Caco-2 (cell line): ENCODE results near the gene R3HDM2. TPM values are rescaled to one million over a fixed set of nuclear protein-coding genes. Genes with fewer than 3 reads are reported as not detected.
"Not testable (repeated sequence)": the region's sequence is repeated elsewhere in the genome, so short reads cannot be mapped to it uniquely, and the experiment has no call there.

Experiments used
- BruUV-seq: library from RNA; stranded (reverse); fragments of 400-500 nt; replicated peaks from 2 replicates; lab custom pipeline; 2021; lab: Mats Ljungman, UMichigan
- CTCF ChIA-PET: fragments of 300-600 bp; sonication (Branson Sonifier 250); formaldehyde crosslinking; loops from one replicate; lab custom pipeline; 2022; ENCODE audit warnings: antibody characterized with exemption; lab: Charles Lee
- POLR2A ChIA-PET: fragments of 300-600 bp; sonication (Branson Sonifier 250); formaldehyde crosslinking; loops from one replicate; lab custom pipeline; 2022; ENCODE audit warnings: antibody characterized with exemption; lab: Charles Lee
- DNase-seq, 2 experiments: peaks; one replicate each; pipeline versions ENCODE4 v3.0.0 to v3.0.0-alpha.2; 2020 to 2022
- H3K27me3 ChIP-seq: replicated peaks from 2 replicates; pipeline ENCODE4 v1.6.0; 2011; ENCODE audit warnings: low read length; ENCODE audit not compliant: control insufficient read depth, insufficient read depth
- H3K36me3 ChIP-seq: 2 replicates; pipeline ENCODE4 v1.5.1; 2011; ENCODE audit warnings: low read length; ENCODE audit not compliant: control insufficient read depth, insufficient read depth
- H3K4me1 ChIP-seq: fragments of 250-450 bp; sonication (Bioruptor Pico); 2 replicates; pipeline ENCODE4 v1.5.1; 2020; ENCODE audit warnings: mild to moderate bottlenecking
- H3K4me3 ChIP-seq: 2 replicates; pipeline ENCODE4 v1.5.1; 2011; ENCODE audit warnings: low read depth, mild to moderate bottlenecking, control low read depth, low read length
- H3K9me3 ChIP-seq: fragments of 250-450 bp; sonication (Bioruptor Pico); 2 replicates; pipeline ENCODE4 v1.5.1; 2020; ENCODE audit warnings: mild to moderate bottlenecking, moderate library complexity
- H3K27ac Mint-ChIP-seq: one replicate; pipeline ENCODE4 v1.8.0; 2022; ENCODE audit warnings: mixed read lengths; ENCODE audit not compliant: unreplicated experiment
- H3K27me3 Mint-ChIP-seq: one replicate; pipeline ENCODE4 v1.8.0; 2022; ENCODE audit warnings: mixed read lengths; ENCODE audit not compliant: insufficient read depth, unreplicated experiment
- H3K36me3 Mint-ChIP-seq: one replicate; pipeline ENCODE4 v1.8.0; 2022; ENCODE audit warnings: mild to moderate bottlenecking, mixed read lengths; ENCODE audit not compliant: insufficient read depth, unreplicated experiment
- H3K4me1 Mint-ChIP-seq: one replicate; pipeline ENCODE4 v1.8.0; 2022; ENCODE audit warnings: low read depth, mixed read lengths; ENCODE audit not compliant: unreplicated experiment
- H3K4me3 Mint-ChIP-seq: one replicate; pipeline ENCODE4 v1.8.0; 2022; ENCODE audit warnings: mild to moderate bottlenecking, moderate library complexity, mixed read lengths; ENCODE audit not compliant: unreplicated experiment
- H3K9me3 Mint-ChIP-seq: one replicate; pipeline ENCODE4 v1.8.0; 2022; ENCODE audit warnings: mixed read lengths; ENCODE audit not compliant: unreplicated experiment
- intact Hi-C: fragments of 100-400 bp; cut with micrococcal nuclease; formaldehyde crosslinking; loops from one replicate; pipeline ENCODE4 v1.10.0; 2022; ENCODE audit not compliant: unreplicated experiment
- total RNA-seq: library from RNA; stranded (reverse); gene quantifications from 2 replicates; pipeline ENCODE4 v1.2.3, GENCODE V29; 2022
- TF ChIP-seq, protein P1 (sequence below), 2 experiments: fragments of 200-600 bp in 1 of 2; IDR thresholded peaks; 1 replicate in 1 of 2; 2 replicates in 1 of 2; pipeline versions ENCODE4 v1.5.1 to v1.8.0; 2011 to 2022; ENCODE audit warnings: antibody characterized with exemption in 1 of 2, control low read depth in 1 of 2, inconsistent platforms in 1 of 2, low read depth in 1 of 2, low read length in 1 of 2, mild to moderate bottlenecking in 1 of 2, moderate library complexity in 1 of 2; ENCODE audit not compliant: insufficient read depth in 1 of 2, severe bottlenecking in 1 of 2, unreplicated experiment in 1 of 2

Gene R3HDM2
- total RNA-seq, 1 experiment from 2014 or later, result 33.7 TPM

DNA sequence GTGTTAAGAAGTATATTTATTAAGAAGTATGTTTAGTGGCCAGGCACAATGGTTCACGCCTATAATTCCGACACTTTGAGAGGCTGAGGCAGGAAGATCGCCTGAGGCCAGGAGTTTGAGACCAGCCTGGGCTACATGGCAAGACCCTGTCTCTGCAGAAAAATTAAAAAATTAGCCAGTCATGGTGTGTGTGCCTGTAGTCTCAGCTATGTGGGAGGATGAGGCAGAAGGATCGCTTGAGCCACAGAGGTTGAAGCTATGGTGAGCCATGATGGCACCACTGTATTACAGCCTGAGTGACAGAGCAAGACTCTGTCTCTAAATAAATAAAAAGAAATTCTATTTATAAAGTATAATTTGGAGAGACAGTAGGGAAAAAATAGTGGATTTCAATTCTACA, 20.3 kb downstream of the R3HDM2 start:
- POLR2A ChIA-PET, result no interaction called here
- CTCF ChIA-PET, result interaction anchor here (1.1 kb wide), 1 partner anchor 378 kb away, joined by 3 read pairs; no protein-coding TSS in a partner anchor

DNA sequence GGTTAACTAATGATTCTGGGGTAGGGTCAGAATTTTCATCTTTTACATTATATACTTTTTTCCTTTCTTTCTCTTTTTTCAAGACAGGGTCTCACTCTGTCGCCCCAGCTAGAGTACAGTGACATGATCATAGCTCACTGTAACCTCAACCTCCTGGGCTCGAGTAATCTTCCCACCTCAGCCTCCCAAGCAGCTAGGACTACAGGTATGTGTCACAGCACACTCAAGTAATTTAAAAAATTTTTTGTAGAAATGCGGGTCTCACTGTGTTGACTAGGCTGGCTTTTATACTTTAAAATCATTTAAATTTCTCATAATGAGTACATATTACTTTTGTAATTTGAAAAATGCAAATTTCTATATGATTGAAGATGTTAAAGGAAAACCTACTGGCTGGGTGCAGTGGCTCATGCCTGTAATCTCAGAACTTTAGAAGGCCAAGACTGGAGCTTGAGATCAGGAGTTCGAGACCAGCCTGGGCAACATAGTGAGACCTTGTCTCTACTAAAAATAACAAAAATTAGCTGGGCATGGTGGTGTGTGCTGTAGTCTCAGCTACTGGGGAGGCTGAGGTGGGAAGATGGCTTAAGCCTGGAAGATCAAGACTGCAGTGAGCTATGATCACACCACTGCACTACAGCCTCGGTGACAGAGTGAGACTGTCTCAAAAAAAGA, 25.7 kb downstream of the R3HDM2 start:
- Mint-ChIP-seq H3K27me3 (no peaks in the 10 kb centered on the region), H3K27ac (no peak overlapping the region)

More for the DNA sequence above, 20.3 kb downstream of the R3HDM2 start:
- no peaks in the 10 kb centered on the region for H3K9me3 Mint-ChIP-seq
- H3K36me3 Mint-ChIP-seq, result no peaks in the 10 kb centered on the region
- no peak for DNase-seq
- no TSS peak for BruUV-seq
- no peak overlapping the region for H3K4me3 ChIP-seq
- no peak overlapping the region for H3K27ac Mint-ChIP-seq
- no peaks in the 10 kb centered on the region for H3K9me3 ChIP-seq
- TF ChIP-seq, protein P1, sequence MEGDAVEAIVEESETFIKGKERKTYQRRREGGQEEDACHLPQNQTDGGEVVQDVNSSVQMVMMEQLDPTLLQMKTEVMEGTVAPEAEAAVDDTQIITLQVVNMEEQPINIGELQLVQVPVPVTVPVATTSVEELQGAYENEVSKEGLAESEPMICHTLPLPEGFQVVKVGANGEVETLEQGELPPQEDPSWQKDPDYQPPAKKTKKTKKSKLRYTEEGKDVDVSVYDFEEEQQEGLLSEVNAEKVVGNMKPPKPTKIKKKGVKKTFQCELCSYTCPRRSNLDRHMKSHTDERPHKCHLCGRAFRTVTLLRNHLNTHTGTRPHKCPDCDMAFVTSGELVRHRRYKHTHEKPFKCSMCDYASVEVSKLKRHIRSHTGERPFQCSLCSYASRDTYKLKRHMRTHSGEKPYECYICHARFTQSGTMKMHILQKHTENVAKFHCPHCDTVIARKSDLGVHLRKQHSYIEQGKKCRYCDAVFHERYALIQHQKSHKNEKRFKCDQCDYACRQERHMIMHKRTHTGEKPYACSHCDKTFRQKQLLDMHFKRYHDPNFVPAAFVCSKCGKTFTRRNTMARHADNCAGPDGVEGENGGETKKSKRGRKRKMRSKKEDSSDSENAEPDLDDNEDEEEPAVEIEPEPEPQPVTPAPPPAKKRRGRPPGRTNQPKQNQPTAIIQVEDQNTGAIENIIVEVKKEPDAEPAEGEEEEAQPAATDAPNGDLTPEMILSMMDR (IDR thresholded peaks at IDR 0.05; ENCODE audit: insufficient read depth in 1 of 2, low read depth in 1 of 2, low read length in 1 of 2, severe bottlenecking in 1 of 2, unreplicated experiment in 1 of 2), result no peak
- H3K4me3 Mint-ChIP-seq, result no peak overlapping the region
- no peaks in the 10 kb centered on the region for H3K4me1 ChIP-seq
- no peaks in the 10 kb centered on the region for H3K36me3 ChIP-seq
- intact Hi-C loops, result no loop called here
- no peaks in the 10 kb centered on the region for H3K4me1 Mint-ChIP-seq
- H3K27me3 ChIP-seq, result no peaks in the 10 kb centered on the region
- no peaks in the 10 kb centered on the region for H3K27me3 Mint-ChIP-seq

DNA sequence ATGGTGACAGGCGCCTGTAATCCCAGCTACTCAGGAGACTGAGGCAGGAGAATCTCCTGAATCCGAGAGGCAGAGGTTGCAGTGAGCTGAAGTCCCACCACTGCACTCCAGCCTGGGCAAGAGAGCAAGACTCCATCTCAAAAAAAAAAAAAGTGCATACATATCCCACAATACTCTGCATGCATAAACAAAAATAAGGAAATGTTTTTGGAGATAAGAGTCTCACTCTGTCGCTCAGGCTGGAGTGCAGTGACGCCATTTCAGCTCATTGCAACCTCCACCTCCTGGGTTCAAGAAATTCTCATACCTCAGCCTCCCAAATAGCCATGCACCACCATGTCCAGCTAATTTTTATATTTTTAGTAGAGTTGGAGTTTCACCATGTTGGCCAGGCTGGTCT, 28.7 kb downstream of the R3HDM2 start:
- H3K9me3 ChIP-seq, H3K9me3 Mint-ChIP-seq, H3K27me3 Mint-ChIP-seq, intact Hi-C loops, CTCF ChIA-PET, H3K36me3 Mint-ChIP-seq, H3K4me3 ChIP-seq, BruUV-seq, H3K4me1 ChIP-seq, H3K4me1 Mint-ChIP-seq, H3K36me3 ChIP-seq, H3K4me3 Mint-ChIP-seq, DNase-seq, H3K27ac Mint-ChIP-seq, H3K27me3 ChIP-seq: not testable (repeated sequence)
- POLR2A ChIA-PET, result interaction anchor here (0.7 kb wide), 1 partner anchor 19 kb away, joined by 6 read pairs; no protein-coding TSS in a partner anchor

More for the DNA sequence above, 25.7 kb downstream of the R3HDM2 start:
- H3K27me3 ChIP-seq, result no peaks in the 10 kb centered on the region
- no peaks in the 10 kb centered on the region for H3K36me3 Mint-ChIP-seq
- no peaks in the 10 kb centered on the region for H3K9me3 ChIP-seq
- no peaks in the 10 kb centered on the region for H3K4me1 Mint-ChIP-seq
- no peak overlapping the region for H3K4me3 ChIP-seq
- H3K4me3 Mint-ChIP-seq, result no peak overlapping the region
- no peaks in the 10 kb centered on the region for H3K9me3 Mint-ChIP-seq
- no peaks in the 10 kb centered on the region for H3K4me1 ChIP-seq
- ChIA-PET POLR2A (no interaction called here), CTCF (interaction anchor here (0.6 kb wide), 1 partner anchor 25 kb away, joined by 3 read pairs; no protein-coding TSS in a partner anchor)
- no peak for DNase-seq
- no peaks in the 10 kb centered on the region for H3K36me3 ChIP-seq
- TF ChIP-seq, protein P1 (IDR thresholded peaks at IDR 0.05; ENCODE audit: insufficient read depth in 1 of 2, low read depth in 1 of 2, low read length in 1 of 2, severe bottlenecking in 1 of 2, unreplicated experiment in 1 of 2), result no peak
- intact Hi-C loops, result no loop called here
- no TSS peak for BruUV-seq
